ENCODE measurements around the gene NEK7.

Gene NEK7

DNA sequence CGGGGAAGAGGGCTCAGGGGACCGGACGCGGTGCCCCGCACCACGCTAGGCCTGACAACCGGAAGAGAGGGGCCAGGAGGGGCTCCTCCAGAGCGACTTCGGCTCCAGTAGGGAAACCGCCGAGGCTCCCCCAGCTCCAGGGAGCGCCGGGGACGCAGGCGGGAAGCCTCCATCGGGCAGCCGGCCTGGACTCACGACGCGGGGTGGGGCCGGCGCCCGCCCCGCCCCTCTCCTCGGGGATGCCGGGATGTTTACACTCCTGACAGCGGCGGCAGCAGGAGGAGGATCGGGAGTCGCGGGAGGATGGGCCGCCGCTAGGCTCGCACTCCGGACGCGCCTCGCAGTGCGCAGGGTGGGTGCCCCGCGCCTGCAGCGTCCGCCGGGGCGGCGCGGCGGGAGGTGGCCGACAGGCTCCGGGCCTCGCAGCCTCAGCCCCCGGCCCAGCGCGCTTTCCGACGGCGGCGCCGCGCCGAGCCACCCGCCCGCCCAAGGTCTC, at the start of gene NEK7:
Gene NEK7, plus strand, starts transcription at position 254 of the 496 bp plus-strand sequence. CDS start 75,583 bp downstream, outside the sequence.
- Mint-ChIP-seq H3K36me3 (no peaks in the 10 kb centered on the region), H3K4me3 (peak within 1 kb of the TSS; percentile 98), H3K9me3 (no peaks in the 10 kb centered on the region), H3K4me1 (peaks cover 18% of the 10 kb centered on the region), H3K27ac (peak within 1 kb of the TSS; percentile 93), H3K27me3 (no peaks in the 10 kb centered on the region)
- peak; percentile 72 for ATAC-seq

DNA sequence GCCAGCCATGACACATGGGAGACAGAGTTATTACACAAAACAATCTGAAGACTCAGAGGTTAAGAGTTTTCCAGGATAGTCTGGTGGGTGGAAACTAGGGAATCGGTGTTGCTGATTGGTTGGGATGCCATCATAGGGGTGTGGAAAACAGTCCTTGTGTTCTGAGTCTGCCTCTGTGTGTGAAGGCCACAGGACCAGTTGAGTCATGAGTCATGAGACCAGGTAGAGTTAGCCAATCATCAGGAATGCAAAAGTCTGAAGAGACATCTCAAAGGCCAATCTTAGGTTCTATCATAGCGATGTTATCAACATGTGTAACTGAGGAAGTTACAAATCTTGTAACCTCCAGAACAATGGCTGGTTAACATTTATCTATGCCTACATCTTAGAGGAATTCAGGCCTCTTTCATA, 49.7 kb upstream of the NEK7 start:
- H3K9me3 Mint-ChIP-seq = no peaks in the 10 kb centered on the region
- H3K27me3 Mint-ChIP-seq = no peaks in the 10 kb centered on the region
- no peaks in the 10 kb centered on the region for H3K4me1 Mint-ChIP-seq
- H3K36me3 Mint-ChIP-seq = no peaks in the 10 kb centered on the region
- ATAC-seq = no peak
- H3K4me3 Mint-ChIP-seq = no peak overlapping the region
- no peak overlapping the region for H3K27ac Mint-ChIP-seq

DNA sequence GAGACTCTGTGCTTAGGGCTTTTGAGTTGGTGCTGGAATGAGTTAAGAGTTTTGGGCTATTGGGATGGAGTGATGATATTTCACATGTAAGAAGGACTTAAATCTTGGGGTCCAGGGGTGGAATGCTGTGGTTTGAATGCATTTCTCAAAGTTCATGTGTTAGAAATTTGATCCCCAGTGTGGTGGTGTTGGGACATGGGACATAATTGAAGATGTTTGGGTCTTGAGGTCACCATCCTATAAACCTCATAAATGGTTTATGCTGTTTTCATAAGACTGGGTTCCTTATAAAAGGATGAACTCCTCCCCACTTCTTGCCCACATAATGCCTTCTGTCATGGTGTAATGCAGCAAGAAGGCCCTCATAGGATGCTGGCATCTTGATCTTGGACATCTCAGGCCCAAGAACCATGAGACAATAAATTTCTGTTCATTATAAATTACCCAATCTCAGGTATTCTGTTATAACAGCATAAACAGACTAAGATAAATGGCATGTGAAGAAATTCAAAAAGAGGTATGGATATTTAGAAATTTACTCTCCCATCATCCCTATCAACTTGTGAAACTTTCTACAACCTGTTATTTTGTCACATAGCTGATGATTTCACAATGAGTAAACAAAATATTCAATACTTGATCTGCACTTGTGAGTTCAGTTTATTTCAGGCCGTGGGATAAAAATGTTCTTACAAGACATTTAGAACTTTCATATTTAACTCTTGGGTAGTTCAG, 48.0 kb upstream of the NEK7 start:
- ATAC-seq = no peak
- Mint-ChIP-seq H3K4me1 (no peaks in the 10 kb centered on the region), H3K27me3 (no peaks in the 10 kb centered on the region), H3K9me3 (no peaks in the 10 kb centered on the region), H3K4me3 (no peak overlapping the region), H3K36me3 (no peaks in the 10 kb centered on the region), H3K27ac (no peak overlapping the region)

DNA sequence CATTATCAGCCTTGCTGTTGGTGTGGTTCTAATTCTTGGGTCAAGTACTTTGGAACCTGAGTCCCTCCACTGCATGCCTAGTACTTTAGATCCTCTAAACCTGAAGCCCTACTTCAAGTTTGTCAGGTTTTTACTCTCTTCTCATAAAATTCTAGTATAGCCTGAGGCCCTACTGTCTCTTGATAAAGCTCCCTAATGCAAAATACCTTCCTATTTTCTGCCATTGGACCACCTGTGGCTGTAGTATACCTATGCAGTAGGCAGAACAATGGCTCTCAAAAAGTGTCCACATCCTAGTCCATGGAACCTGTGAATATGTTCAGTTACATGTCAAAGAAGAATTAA, 47.5 kb upstream of the NEK7 start:
- no peak for ATAC-seq

DNA sequence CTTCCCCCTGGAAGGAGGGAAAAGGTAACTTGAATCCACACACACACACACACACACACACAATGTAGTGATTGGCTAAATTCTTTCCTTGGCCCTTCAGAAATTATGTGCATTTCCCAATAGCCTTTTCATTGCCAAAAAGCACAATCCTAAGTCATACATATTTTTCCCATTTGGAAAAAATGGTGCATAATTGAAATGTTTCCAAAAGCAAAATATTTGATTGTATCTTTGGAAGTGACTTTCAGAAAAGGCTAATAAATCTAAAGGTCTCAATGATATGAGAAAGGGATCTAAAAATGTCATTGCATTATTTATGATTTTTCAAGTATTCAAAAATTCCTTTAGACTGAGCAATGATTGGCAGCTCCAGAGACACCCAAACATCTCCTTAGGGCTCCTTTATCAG, 43.5 kb upstream of the NEK7 start:
- Mint-ChIP-seq H3K36me3 (no peaks in the 10 kb centered on the region), H3K4me3 (no peak overlapping the region), H3K27ac (no peak overlapping the region), H3K9me3 (no peaks in the 10 kb centered on the region), H3K4me1 (no peaks in the 10 kb centered on the region), H3K27me3 (no peaks in the 10 kb centered on the region)
- no peak for ATAC-seq

More for the DNA sequence above, 47.5 kb upstream of the NEK7 start:
- H3K4me1 Mint-ChIP-seq = no peaks in the 10 kb centered on the region
- no peak overlapping the region for H3K27ac Mint-ChIP-seq
- H3K27me3 Mint-ChIP-seq = no peaks in the 10 kb centered on the region
- H3K4me3 Mint-ChIP-seq = no peak overlapping the region
- no peaks in the 10 kb centered on the region for H3K36me3 Mint-ChIP-seq
- H3K9me3 Mint-ChIP-seq = no peaks in the 10 kb centered on the region

DNA sequence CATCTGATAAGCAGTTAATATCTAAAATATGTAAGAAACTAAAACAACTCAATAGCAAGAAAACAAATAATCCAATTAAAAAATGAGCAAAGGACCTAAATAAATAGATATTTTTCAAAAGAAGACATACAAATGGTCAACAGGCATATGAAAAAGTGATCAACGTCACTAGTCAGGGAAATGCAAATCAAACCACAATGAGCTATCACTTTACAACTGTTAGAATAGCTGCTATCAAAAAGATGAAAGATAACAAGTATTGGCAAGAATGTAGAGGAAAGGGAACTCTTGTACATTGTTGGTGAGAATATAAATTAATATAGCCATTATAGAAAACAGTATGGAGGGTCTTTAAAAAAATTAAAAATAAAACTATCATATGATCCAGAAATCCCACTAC, 40.7 kb upstream of the NEK7 start:
- Mint-ChIP-seq H3K4me1 (no peaks in the 10 kb centered on the region), H3K27me3 (no peaks in the 10 kb centered on the region), H3K9me3 (no peaks in the 10 kb centered on the region), H3K27ac (no peak overlapping the region), H3K4me3 (no peak overlapping the region), H3K36me3 (no peaks in the 10 kb centered on the region)
- ATAC-seq = no peak

DNA sequence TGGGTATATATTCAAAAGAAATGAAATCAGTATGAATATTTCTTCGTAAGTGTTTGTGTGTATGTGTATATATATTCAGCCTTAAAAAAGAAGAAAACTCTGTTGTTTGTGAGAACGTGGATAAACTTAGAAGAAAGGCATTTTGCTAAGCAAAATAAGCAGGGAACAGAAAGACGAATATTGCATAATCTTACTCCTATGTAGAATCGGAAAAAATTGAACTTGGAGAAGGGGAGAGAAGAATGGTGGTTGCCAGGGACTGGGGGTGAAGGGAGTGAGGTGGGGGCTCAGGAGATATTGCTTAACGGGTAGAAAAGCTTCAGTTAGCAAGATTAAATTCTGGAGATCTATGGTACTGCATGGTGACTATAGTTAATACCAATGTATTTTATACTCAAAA, 40.3 kb upstream of the NEK7 start:
- no peaks in the 10 kb centered on the region for H3K36me3 Mint-ChIP-seq
- H3K27me3 Mint-ChIP-seq = no peaks in the 10 kb centered on the region
- no peak overlapping the region for H3K27ac Mint-ChIP-seq
- no peaks in the 10 kb centered on the region for H3K4me1 Mint-ChIP-seq
- H3K9me3 Mint-ChIP-seq = no peaks in the 10 kb centered on the region
- H3K4me3 Mint-ChIP-seq = no peak overlapping the region
- ATAC-seq = no peak

DNA sequence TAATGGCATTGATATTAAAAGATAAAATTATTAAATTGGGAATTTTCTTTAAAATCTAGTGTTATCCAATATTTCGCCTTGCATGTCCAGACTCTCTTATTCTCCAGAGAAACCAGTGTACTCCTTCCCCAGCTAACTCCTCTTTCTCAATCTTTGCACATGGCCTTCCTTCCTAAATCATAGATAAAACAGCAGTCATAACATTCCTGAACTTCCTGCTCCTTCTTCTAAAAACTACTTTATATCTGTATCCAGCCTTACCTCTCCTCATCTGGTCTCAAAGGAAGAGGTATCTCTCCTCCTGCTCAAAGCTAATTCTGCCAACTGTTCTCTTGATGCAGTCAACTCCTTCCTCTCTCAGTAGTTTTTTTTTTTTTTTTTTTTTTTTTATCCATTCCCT, 39.5 kb upstream of the NEK7 start:
- Mint-ChIP-seq H3K27me3 (no peaks in the 10 kb centered on the region), H3K27ac (no peak overlapping the region), H3K4me1 (no peaks in the 10 kb centered on the region), H3K9me3 (no peaks in the 10 kb centered on the region), H3K36me3 (no peaks in the 10 kb centered on the region), H3K4me3 (no peak overlapping the region)
- no peak for ATAC-seq

DNA sequence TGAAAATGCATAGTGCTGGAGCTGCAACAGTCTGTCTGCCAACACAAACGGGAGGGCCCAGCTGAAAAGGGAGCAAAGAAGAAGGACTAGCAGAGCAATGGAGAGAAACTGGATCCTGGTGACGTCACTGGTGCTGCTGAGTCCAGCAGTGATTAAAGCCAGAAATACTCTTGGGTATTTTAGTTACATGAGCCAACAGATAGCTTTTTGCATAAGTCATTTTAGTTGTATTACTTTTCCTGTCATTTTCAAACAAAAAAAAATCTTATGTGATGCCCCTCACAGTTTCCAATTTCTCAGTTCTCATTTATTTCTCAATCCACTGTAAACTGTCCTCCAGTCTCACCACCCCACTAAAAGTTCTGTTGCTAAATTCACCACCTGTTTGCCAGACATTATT, 38.7 kb upstream of the NEK7 start:
- Mint-ChIP-seq H3K4me3 (no peak overlapping the region), H3K4me1 (no peaks in the 10 kb centered on the region), H3K36me3 (no peaks in the 10 kb centered on the region), H3K27ac (no peak overlapping the region), H3K27me3 (no peaks in the 10 kb centered on the region), H3K9me3 (no peaks in the 10 kb centered on the region)
- ATAC-seq = no peak

DNA sequence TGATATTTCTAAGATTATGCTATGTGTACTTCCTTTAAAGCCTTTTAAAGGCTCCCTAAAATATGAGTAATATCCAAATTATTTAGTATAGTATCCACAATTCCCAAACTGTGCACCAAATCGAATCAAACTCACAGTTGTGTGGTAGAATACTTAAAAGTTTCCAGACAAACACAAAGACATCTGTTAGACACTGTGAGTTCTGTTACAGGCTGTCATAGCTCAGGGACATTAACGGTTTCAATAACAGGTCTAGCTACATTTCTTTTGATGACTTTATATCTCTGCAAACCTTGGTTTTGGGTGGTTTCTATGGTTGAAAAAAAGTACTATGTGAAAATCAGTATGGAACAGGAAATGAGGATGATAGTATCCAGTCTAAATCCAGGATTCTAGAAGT, 36.9 kb upstream of the NEK7 start:
- no peak overlapping the region for H3K4me3 Mint-ChIP-seq
- no peak overlapping the region for H3K27ac Mint-ChIP-seq
- no peaks in the 10 kb centered on the region for H3K9me3 Mint-ChIP-seq
- H3K4me1 Mint-ChIP-seq = no peaks in the 10 kb centered on the region
- H3K27me3 Mint-ChIP-seq = no peaks in the 10 kb centered on the region
- no peak for ATAC-seq
- no peaks in the 10 kb centered on the region for H3K36me3 Mint-ChIP-seq

DNA sequence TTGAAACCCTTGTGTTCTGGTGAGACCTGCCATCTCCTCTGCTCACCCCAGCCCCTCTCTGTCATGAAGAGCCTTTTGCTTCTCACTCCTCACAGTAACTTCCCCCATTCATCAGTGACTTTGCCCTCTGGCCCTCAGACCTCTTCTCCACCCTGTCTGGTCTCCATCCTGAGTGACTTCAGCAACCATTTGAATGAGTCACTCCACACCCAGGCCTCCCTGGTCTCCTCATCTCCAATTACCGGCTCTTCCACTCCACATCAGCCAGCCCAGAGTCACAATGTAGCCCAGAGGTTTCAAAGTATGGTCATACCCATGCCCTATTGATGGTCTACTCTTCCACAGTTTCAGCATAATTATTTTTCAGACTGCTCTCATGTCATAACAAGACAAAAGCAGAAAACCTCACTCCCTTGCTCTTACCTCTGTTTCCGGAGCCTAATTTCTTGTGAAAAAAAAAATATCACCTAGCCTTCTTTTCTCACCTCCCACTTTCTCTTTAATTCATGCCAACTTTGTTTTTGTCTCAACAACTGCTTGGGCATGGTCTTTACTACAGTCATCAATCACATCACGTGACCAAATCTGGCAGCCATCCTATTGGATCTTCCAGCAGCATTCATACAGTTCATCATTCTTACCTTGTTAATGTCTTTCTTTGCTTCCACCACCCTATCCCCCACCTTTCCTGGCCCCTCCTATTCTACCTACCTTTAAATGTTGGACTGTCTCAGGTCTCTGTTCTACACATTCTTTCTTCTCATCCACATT, 35.6 kb upstream of the NEK7 start:
- H3K36me3 Mint-ChIP-seq = no peaks in the 10 kb centered on the region
- H3K27me3 Mint-ChIP-seq = no peaks in the 10 kb centered on the region
- H3K27ac Mint-ChIP-seq = no peak overlapping the region
- ATAC-seq = no peak
- H3K4me3 Mint-ChIP-seq = no peak overlapping the region
- no peaks in the 10 kb centered on the region for H3K9me3 Mint-ChIP-seq
- H3K4me1 Mint-ChIP-seq = no peaks in the 10 kb centered on the region

DNA sequence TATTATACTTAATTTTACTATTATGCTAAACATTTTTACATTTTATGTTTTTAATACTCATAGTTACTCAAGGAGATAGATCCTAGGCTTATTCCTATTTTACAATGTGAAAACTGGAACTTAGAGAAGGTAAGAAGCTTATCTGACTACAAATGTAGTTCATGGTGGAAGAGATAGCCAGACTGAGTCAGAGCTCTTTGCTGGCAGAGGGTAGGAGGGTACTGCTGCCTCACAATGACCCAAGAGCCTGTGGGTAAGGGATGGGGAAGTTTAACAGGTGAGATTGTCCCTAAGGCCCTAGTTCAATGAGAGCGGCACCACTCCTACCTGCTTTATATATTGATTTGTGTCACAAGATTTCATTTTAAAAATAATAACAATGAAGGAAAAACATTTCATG, 34.1 kb upstream of the NEK7 start:
- H3K4me1 Mint-ChIP-seq = no peaks in the 10 kb centered on the region
- H3K36me3 Mint-ChIP-seq = no peaks in the 10 kb centered on the region
- no peak for ATAC-seq
- no peak overlapping the region for H3K27ac Mint-ChIP-seq
- H3K4me3 Mint-ChIP-seq = no peak overlapping the region
- no peaks in the 10 kb centered on the region for H3K27me3 Mint-ChIP-seq
- H3K9me3 Mint-ChIP-seq = no peaks in the 10 kb centered on the region

DNA sequence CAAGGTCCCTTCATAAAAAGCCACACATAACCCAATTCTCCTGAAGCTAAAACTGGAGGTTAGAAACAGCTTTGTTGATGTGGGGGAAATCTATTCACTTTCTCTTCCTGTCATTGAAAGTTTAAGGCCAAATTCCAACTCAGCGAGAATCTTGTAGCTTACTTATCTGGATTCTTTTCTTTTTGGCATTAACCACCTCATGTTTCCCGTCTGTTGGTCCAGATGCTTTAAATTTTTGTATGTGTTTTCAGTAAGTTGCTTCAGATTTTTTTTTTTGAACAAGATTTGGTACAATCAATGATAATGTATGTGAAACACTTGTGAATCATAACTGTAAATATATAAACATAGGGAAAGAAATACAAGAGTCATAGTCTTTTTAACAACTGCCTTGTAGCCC, 33.7 kb upstream of the NEK7 start:
- Mint-ChIP-seq H3K27ac (no peak overlapping the region), H3K4me1 (no peaks in the 10 kb centered on the region), H3K36me3 (no peaks in the 10 kb centered on the region), H3K27me3 (no peaks in the 10 kb centered on the region), H3K4me3 (no peak overlapping the region), H3K9me3 (no peaks in the 10 kb centered on the region)
- no peak for ATAC-seq

DNA sequence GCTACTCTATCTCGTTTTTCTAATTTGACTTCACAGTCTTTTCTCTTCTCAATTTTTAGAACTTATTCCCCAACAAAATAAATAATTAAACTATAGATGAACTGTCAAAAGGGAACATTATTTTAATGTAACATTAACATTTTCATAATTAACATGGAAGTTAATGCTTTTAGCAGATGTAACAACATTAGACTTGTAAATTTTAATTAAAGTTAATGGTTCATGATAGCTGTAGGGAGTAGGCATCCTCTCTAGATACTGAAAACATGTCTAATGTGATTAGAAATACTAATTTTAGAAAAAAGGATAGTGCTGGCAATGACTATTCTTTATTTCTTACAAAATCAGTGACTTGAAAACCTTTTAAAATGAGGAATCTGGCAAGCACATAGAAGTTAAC, 32.1 kb upstream of the NEK7 start:
- Mint-ChIP-seq H3K27ac (no peak overlapping the region), H3K27me3 (no peaks in the 10 kb centered on the region), H3K4me3 (no peak overlapping the region), H3K36me3 (no peaks in the 10 kb centered on the region), H3K9me3 (no peaks in the 10 kb centered on the region), H3K4me1 (peaks cover 7% of the 10 kb centered on the region)
- ATAC-seq = no peak

DNA sequence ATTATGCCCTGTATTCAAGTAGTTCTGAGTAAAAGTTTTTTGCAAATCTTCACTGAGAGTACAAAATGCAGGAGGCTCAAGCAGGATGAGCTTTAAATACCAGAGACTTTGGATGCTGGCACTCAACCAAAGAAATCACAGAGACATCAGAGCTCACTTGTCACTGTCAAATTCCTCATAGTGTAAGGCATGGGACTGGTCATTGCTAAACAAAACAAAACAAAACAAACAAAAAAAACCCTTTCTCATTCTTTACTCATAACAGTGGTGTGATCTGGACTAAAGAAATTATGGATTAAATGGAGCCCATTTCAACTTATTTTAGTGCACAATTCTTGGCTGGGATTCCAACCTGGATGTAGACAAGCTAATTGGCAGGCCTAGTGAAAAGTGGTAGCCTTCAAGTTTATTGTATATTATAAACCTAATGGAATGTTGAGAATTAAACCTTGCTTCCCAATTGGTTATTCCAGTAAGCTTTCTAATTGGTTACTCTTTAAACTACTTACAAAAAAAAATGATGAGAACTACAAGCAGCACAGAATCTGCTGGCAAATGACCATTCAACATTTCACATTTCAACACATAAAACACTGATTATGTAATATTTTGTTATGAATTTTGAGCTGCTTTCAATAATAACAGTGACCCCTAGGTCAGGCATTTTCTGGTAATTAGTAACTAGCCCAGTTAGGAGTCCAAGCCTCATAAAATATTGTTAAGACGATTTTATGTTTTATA, 30.6 kb upstream of the NEK7 start:
- ATAC-seq = no peak
- no peak overlapping the region for H3K27ac Mint-ChIP-seq
- no peaks in the 10 kb centered on the region for H3K36me3 Mint-ChIP-seq
- H3K4me3 Mint-ChIP-seq = no peak overlapping the region
- no peaks in the 10 kb centered on the region for H3K9me3 Mint-ChIP-seq
- H3K4me1 Mint-ChIP-seq = peaks cover 11% of the 10 kb centered on the region
- no peaks in the 10 kb centered on the region for H3K27me3 Mint-ChIP-seq

All from stimulated activated memory B cell treated with anti-CD40 and anti-IgM and Interleukin-4, amounts not matched to agents 10 μg/mL and 1 μg/mL and 100 μg/mL, for 72 hours (primary cell).